SU-DHL-6 (cell line): ENCODE data around the gene WBP4.
"Not testable (repeated sequence)": the region's sequence is repeated elsewhere in the genome, so short reads cannot be mapped to it uniquely, and the experiment has no call there.

Experiments used
- H2AFZ ChIP-seq: fragments of 200-600 bp; sonication (generic); 2 replicates; pipeline ENCODE4 v1.6.1; 2014; ENCODE audit warnings: low read depth, mild to moderate bottlenecking, moderate library complexity, mixed read lengths, antibody characterized with exemption, low read length; ENCODE audit not compliant: severe bottlenecking
- H3F3A ChIP-seq: fragments of 200-600 bp; shearing (Covaris generic); 2 replicates; pipeline ENCODE4 v1.6.0; 2016; ENCODE audit warnings: antibody characterized with exemption, mild to moderate bottlenecking; ENCODE audit not compliant: insufficient read depth
- H3K27ac ChIP-seq: fragments of 200-600 bp; sonication (generic); 2 replicates; pipeline ENCODE4 v1.5.1; 2016; ENCODE audit warnings: low read depth, mild to moderate bottlenecking, low read length, moderate library complexity, mixed read lengths
- H3K27me3 ChIP-seq: fragments of 200-600 bp; sonication (generic), shearing (Covaris generic); 2 replicates; pipeline ENCODE4 v1.6.0; 2014; ENCODE audit warnings: mild to moderate bottlenecking, low read length
- H3K36me3 ChIP-seq: fragments of 200-600 bp; sonication (generic); 2 replicates; pipeline ENCODE4 v1.6.1; 2014; ENCODE audit warnings: mild to moderate bottlenecking, low read length, mixed read lengths
- H3K4me2 ChIP-seq: fragments of 300-600, 200-600 bp; shearing (Covaris generic), sonication (generic); 2 replicates; pipeline ENCODE4 v1.6.0; 2014; ENCODE audit warnings: low read length, low read depth, mild to moderate bottlenecking; ENCODE audit not compliant: poor library complexity, severe bottlenecking
- H3K4me3 ChIP-seq: fragments of 200-600 bp; sonication (generic); 2 replicates; pipeline ENCODE4 v1.5.1; 2014; ENCODE audit warnings: antibody characterized with exemption, low read length, mild to moderate bottlenecking, mixed read lengths; ENCODE audit not compliant: insufficient read depth, poor library complexity, severe bottlenecking
- H3K79me2 ChIP-seq: fragments of 200-600 bp; sonication (generic); 2 replicates; pipeline ENCODE4 v1.6.1; 2014; ENCODE audit warnings: mild to moderate bottlenecking, low read length, moderate library complexity; ENCODE audit not compliant: insufficient read depth
- H3K9ac ChIP-seq: fragments of 200-600 bp; sonication (generic); 2 replicates; pipeline ENCODE4 v1.7.0; 2014; ENCODE audit warnings: mild to moderate bottlenecking, low read length
- H3K9me2 ChIP-seq: fragments of 200-600 bp; sonication (generic); replicated peaks from 2 replicates; pipeline ENCODE4 v1.6.1; 2014; ENCODE audit warnings: low read length; ENCODE audit not compliant: insufficient read depth
- H3K9me3 ChIP-seq: fragments of 200-600 bp; sonication (generic); 2 replicates; pipeline ENCODE4 v1.6.1; 2014; ENCODE audit warnings: low read length, mixed read lengths; ENCODE audit not compliant: insufficient read depth
- H4K20me1 ChIP-seq: fragments of 200-600 bp; sonication (generic); 2 replicates; pipeline ENCODE4 v1.6.1; 2014; ENCODE audit warnings: low read depth, mild to moderate bottlenecking, antibody characterized with exemption, low read length, moderate library complexity, mixed read lengths
- EZH2phosphoT487 ChIP-seq: fragments of 200-600 bp; sonication (generic), shearing (Covaris generic); conservative IDR thresholded peaks from 2 replicates; pipeline ENCODE4 v1.6.1; 2018; ENCODE audit warnings: mild to moderate bottlenecking, antibody characterized with exemption, low read length, moderate library complexity, mixed read lengths
- TF ChIP-seq, protein P1 (sequence below): fragments of 200-600 bp; sonication (generic); IDR thresholded peaks from one replicate; pipeline ENCODE4 v1.5.1; 2017; ENCODE audit warnings: antibody characterized with exemption, mild to moderate bottlenecking, low read length, moderate library complexity; ENCODE audit not compliant: insufficient read depth, poor library complexity, severe bottlenecking

WBP4 gene

DNA sequence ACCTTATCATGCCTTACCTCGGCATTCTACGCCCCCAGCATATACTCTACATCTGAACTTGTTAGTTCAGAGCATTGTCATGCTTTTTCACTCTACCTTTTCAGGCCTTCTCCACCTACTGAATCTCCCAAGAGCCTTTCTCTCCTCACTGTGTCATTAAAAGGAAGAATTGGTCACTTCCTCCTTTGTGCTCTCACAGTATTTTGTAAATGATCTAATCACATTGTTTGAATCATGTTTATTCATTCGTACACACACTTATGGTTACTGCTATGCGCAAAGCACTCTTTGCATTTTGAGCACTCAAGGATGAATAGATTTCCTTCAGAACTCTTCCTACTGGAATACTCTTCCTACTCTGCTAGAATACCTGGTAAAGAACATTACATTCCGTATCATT lies 26.4 kb upstream of the WBP4 start:
- no peak overlapping the region for H3K4me3 ChIP-seq
- TF ChIP-seq EZH2phosphoT487, result no peak
- TF ChIP-seq, protein P1, sequence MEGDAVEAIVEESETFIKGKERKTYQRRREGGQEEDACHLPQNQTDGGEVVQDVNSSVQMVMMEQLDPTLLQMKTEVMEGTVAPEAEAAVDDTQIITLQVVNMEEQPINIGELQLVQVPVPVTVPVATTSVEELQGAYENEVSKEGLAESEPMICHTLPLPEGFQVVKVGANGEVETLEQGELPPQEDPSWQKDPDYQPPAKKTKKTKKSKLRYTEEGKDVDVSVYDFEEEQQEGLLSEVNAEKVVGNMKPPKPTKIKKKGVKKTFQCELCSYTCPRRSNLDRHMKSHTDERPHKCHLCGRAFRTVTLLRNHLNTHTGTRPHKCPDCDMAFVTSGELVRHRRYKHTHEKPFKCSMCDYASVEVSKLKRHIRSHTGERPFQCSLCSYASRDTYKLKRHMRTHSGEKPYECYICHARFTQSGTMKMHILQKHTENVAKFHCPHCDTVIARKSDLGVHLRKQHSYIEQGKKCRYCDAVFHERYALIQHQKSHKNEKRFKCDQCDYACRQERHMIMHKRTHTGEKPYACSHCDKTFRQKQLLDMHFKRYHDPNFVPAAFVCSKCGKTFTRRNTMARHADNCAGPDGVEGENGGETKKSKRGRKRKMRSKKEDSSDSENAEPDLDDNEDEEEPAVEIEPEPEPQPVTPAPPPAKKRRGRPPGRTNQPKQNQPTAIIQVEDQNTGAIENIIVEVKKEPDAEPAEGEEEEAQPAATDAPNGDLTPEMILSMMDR, result no peak
- no peaks in the 10 kb centered on the region for H3K9me3 ChIP-seq
- no peak overlapping the region for H3K27ac ChIP-seq
- H3K79me2 ChIP-seq, result peaks cover 91% of the 10 kb centered on the region
- H3K9ac ChIP-seq, result no peak overlapping the region
- H3F3A ChIP-seq, result 0 out of 2 replicates have a peak, but pooled peaks cover 2% of the 10 kb centered on the region
- no peak overlapping the region for H2AFZ ChIP-seq
- no peak overlapping the region for H3K4me2 ChIP-seq
- H3K9me2 ChIP-seq, result no peaks in the 10 kb centered on the region
- no peaks in the 10 kb centered on the region for H4K20me1 ChIP-seq
- H3K36me3 ChIP-seq, result no peaks in the 10 kb centered on the region
- no peaks in the 10 kb centered on the region for H3K27me3 ChIP-seq

DNA sequence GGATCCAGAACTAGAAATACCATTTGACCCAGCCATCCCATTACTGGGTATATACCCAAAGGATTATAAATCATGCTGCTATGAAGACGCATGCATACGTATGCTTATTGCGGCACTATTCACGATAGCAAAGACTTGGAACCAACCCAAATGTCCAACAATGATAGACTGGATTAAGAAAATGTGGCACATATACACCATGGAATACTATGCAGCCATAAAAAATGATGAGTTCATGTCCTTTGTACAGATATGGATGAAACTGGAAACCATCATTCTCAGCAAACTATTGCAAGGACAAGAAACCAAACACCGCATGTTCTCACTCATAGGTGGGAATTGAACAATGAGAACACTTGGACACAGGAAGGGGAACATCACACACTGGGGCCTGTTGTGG lies 24.8 kb upstream of the WBP4 start:
- peaks cover 91% of the 10 kb centered on the region for H3K79me2 ChIP-seq
- not testable (repeated sequence) for H3K4me3 ChIP-seq, H2AFZ ChIP-seq, H3K36me3 ChIP-seq, H3K27ac ChIP-seq, H3K9me2 ChIP-seq, H3K4me2 ChIP-seq, H3F3A ChIP-seq, H3K9me3 ChIP-seq, H3K27me3 ChIP-seq, H4K20me1 ChIP-seq, H3K9ac ChIP-seq

DNA sequence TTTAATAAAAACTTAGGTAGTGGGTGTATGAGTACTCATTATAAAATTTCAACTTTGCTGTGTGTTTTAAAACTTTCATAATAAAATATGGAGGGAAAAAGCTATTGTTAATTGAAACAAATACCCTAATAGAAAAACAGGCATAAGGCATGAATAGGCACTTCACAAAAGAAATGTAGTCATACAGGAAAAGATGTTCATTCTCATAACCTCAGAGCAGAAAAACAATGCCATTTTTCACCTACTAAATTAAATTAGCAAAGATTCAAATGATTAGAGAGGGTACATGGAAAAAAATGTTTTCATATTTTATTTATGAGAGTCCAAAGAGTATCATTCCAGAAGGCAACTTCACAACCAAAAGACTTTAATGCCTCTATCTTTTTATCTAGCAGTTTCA lies 21.6 kb upstream of the WBP4 start:
- H3F3A ChIP-seq, result peaks cover 9% of the 10 kb centered on the region; the same call in 1 of the 2 replicates
- H3K9me2 ChIP-seq, result no peaks in the 10 kb centered on the region
- no peak overlapping the region for H3K4me2 ChIP-seq
- H3K79me2 ChIP-seq, result peaks cover 69% of the 10 kb centered on the region
- no peaks in the 10 kb centered on the region for H4K20me1 ChIP-seq
- H3K27me3 ChIP-seq, result no peaks in the 10 kb centered on the region
- no peak overlapping the region for H3K4me3 ChIP-seq
- TF ChIP-seq EZH2phosphoT487, result no peak
- TF ChIP-seq, protein P1, result no peak
- H3K27ac ChIP-seq, result no peak overlapping the region
- H2AFZ ChIP-seq, result no peak overlapping the region
- no peak overlapping the region for H3K9ac ChIP-seq
- no peaks in the 10 kb centered on the region for H3K9me3 ChIP-seq
- no peaks in the 10 kb centered on the region for H3K36me3 ChIP-seq

DNA sequence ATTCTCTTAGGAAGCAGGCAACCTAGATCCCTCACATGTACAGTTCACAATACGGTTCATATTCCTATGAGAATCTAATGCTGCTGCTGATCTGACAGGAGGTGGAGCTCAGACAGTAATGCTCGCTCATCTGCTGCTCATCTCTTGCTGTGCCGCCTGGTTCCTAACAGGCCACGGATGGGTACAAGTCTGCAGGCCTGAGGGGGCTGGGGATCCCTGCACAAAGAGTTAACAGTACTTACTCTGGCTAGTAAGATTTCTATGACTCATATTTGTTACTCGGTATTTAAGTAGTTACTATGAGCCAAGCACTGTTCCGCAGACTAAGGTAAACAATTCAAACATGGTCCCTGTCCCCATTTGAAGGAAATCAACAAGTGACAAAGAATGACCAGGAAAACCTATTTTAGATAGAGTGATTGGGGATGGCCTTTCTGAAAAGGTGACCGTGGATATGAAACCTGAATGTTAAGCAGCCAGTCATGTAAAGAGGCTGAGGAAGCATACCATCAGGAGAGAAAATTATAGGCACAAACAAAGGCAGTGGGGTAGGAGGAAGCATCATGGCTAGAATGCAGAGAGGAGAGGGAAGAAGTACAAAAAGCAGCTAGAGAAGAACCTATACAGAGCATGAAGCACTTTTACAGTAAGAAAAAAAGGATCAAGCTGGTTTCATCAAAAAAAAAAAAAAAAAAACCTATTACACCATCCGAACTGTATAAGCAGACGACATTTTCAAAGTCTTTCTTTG lies 20.6 kb upstream of the WBP4 start:
- H3K36me3 ChIP-seq, result no peaks in the 10 kb centered on the region
- no peaks in the 10 kb centered on the region for H4K20me1 ChIP-seq
- H3K4me3 ChIP-seq, result no peak overlapping the region
- no peaks in the 10 kb centered on the region for H3K27me3 ChIP-seq
- no peak for TF ChIP-seq EZH2phosphoT487
- TF ChIP-seq, protein P1, result no peak
- H3K9ac ChIP-seq, result no peak overlapping the region
- peak overlapping the region; percentile 51; the same call in 1 of the 2 replicates for H3K27ac ChIP-seq
- H3K4me2 ChIP-seq, result no peak overlapping the region
- H2AFZ ChIP-seq, result no peak overlapping the region
- peaks cover 59% of the 10 kb centered on the region for H3K79me2 ChIP-seq
- H3K9me2 ChIP-seq, result no peaks in the 10 kb centered on the region
- H3F3A ChIP-seq, result peaks cover 9% of the 10 kb centered on the region; the same call in 1 of the 2 replicates
- no peaks in the 10 kb centered on the region for H3K9me3 ChIP-seq

DNA sequence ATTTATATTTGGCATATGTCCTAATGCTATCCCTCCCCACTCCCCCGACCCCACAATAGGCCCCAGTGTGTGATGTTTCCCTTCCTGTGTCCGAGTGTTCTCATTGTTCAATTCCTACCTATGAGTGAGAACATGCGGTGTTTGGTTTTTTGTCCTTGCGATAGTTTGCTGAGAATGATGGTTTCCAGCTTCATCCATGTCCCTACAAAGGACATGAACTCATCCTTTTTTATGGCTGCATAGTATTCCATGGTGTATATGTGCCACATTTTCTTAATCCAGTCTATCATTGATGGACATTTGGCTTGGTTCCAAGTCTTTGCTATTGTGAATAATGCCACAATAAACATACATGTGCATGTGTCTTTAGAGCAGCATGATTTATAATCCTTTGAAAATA lies 18.9 kb upstream of the WBP4 start:
- H3K27me3 ChIP-seq, H4K20me1 ChIP-seq, H3F3A ChIP-seq, H3K4me2 ChIP-seq, H3K4me3 ChIP-seq, H2AFZ ChIP-seq, H3K9ac ChIP-seq, H3K27ac ChIP-seq, H3K9me3 ChIP-seq, H3K9me2 ChIP-seq, H3K36me3 ChIP-seq: not testable (repeated sequence)
- H3K79me2 ChIP-seq, result peaks cover 46% of the 10 kb centered on the region
